ENCODE data around the gene PSMC4. TPM values are rescaled to one million over a fixed set of nuclear protein-coding genes. Genes with fewer than 3 reads are reported as not detected.
"Not testable (repeated sequence)": the region's sequence is repeated elsewhere in the genome, so short reads cannot be mapped to it uniquely, and the experiment has no call there.

PSMC4 gene
- total RNA-seq, 1 experiment from 2014 or later = 111 TPM

DNA sequence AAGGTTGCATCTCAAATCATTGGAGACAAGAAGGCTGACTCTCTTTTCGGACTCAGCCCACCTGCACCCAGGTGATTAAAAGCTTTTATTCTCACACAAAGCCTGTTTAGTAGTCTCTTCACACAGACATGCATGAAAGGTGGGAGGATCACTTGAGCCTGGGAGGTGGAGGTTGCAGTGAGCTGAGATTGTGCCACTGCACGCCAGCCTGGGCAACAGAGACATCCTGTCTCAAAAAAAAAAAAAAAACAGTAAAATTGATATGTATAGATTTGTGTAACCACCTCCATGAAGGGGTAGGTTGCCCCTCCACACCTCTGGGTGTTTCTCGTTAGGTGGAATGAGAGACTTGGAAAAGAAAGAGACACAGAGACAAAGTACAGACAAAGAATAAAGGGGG, 12.0 kb upstream of the PSMC4 start:
- H3K79me1 ChIP-seq (ENCODE audit: insufficient read depth, low read depth, low read length, poor library complexity, severe bottlenecking); H2AFZ ChIP-seq (ENCODE audit: low read length); DNase-seq; H2BK15ac ChIP-seq (ENCODE audit: low read depth, low read length); H2BK120ac ChIP-seq (ENCODE audit: low read depth, low read length, poor library complexity, severe bottlenecking); H3K4ac ChIP-seq (ENCODE audit: low read depth, low read length); H3K23me2 ChIP-seq (ENCODE audit: insufficient read length, low read depth, low read length, poor library complexity, severe bottlenecking); H3K27ac ChIP-seq (ENCODE audit: insufficient read length, low read depth, low read length); H3K79me2 ChIP-seq (ENCODE audit: insufficient read depth, low read length); H3K9ac ChIP-seq (ENCODE audit: extremely low read depth, insufficient read length, low read length); H3K56ac ChIP-seq (ENCODE audit: insufficient read length, low read depth, low read length); H3K9me3 ChIP-seq (ENCODE audit: control insufficient read depth, low read depth, low read length); H3K4me1 ChIP-seq (ENCODE audit: insufficient read depth, low read length); H3K18ac ChIP-seq (ENCODE audit: insufficient read length, low read depth, low read length); H3T11ph ChIP-seq (ENCODE audit: low read length); H2BK20ac ChIP-seq (ENCODE audit: low read depth, low read length, poor library complexity, severe bottlenecking); H2BK5ac ChIP-seq (ENCODE audit: insufficient read length, low read length); H2AK5ac ChIP-seq (ENCODE audit: insufficient read length, low read length); H4K91ac ChIP-seq (ENCODE audit: insufficient read length, low read depth, low read length); H2BK12ac ChIP-seq (ENCODE audit: insufficient read length, low read depth, low read length); H3K4me2 ChIP-seq (ENCODE audit: insufficient read depth, insufficient read length, low read length); H3K27me3 Mint-ChIP-seq (ENCODE audit: low read depth); H3K36me3 Mint-ChIP-seq (ENCODE audit: insufficient read depth in 1 of 3, low read depth in 3 of 3); H3K23ac ChIP-seq (ENCODE audit: insufficient read length, low read depth, low read length); H3K14ac ChIP-seq (ENCODE audit: insufficient read depth, low read length); H4K20me1 ChIP-seq (ENCODE audit: control insufficient read depth, insufficient read depth, insufficient read length); H3K27me3 ChIP-seq (ENCODE audit: insufficient read depth, low read length); H3K9me3 Mint-ChIP-seq; H4K8ac ChIP-seq (replicated peaks; ENCODE audit: insufficient read length, low read depth, low read length); H4K5ac ChIP-seq (ENCODE audit: insufficient read length, low read depth, low read length): not testable (repeated sequence)
- WGBS (ENCODE audit: extremely low coverage, insufficient read length, low lambda C conversion rate) = no CpG with 5 or more reads among the region's 3 CpGs
- Mint-ChIP-seq H3K4me3 (peak overlapping the region in 1 of 2 experiments; percentile 32; a peak in 2 of 5 replicates), H3K27ac (peak overlapping the region in 2 of 3 experiments; percentile 70 to 88; a peak in 2 of 7 replicates), H3K4me1 (peaks cover 24 to 25% of the 10 kb centered on the region in 2 experiments)

- not testable (repeated sequence) for H3K4me2 ChIP-seq (ENCODE audit: insufficient read depth, insufficient read length, low read length); H2BK12ac ChIP-seq (ENCODE audit: insufficient read length, low read depth, low read length)
Observed at GRCh38 chr19:39959407-39959806, 11.6 kb upstream of the PSMC4 start.

More at GRCh38 chr19:39959407-39959806, 11.6 kb upstream of the PSMC4 start:
- H3K27me3 ChIP-seq (ENCODE audit: insufficient read depth, low read length); H3K23me2 ChIP-seq (ENCODE audit: insufficient read length, low read depth, low read length, poor library complexity, severe bottlenecking); H3T11ph ChIP-seq (ENCODE audit: low read length); H2BK120ac ChIP-seq (ENCODE audit: low read depth, low read length, poor library complexity, severe bottlenecking); H3K79me2 ChIP-seq (ENCODE audit: insufficient read depth, low read length); H3K27me3 Mint-ChIP-seq (ENCODE audit: low read depth); H2AK5ac ChIP-seq (ENCODE audit: insufficient read length, low read length); H4K20me1 ChIP-seq (ENCODE audit: control insufficient read depth, insufficient read depth, insufficient read length); H2BK15ac ChIP-seq (ENCODE audit: low read depth, low read length); H3K56ac ChIP-seq (ENCODE audit: insufficient read length, low read depth, low read length); H3K4me1 ChIP-seq (ENCODE audit: insufficient read depth, low read length); H3K36me3 Mint-ChIP-seq (ENCODE audit: insufficient read depth in 1 of 3, low read depth in 3 of 3); H3K79me1 ChIP-seq (ENCODE audit: insufficient read depth, low read depth, low read length, poor library complexity, severe bottlenecking); H3K4ac ChIP-seq (ENCODE audit: low read depth, low read length); H2BK5ac ChIP-seq (ENCODE audit: insufficient read length, low read length); H3K23ac ChIP-seq (ENCODE audit: insufficient read length, low read depth, low read length); H3K27ac ChIP-seq (ENCODE audit: insufficient read length, low read depth, low read length); H3K14ac ChIP-seq (ENCODE audit: insufficient read depth, low read length); H4K5ac ChIP-seq (ENCODE audit: insufficient read length, low read depth, low read length); H3K9ac ChIP-seq (ENCODE audit: extremely low read depth, insufficient read length, low read length); H2AFZ ChIP-seq (ENCODE audit: low read length); H2BK20ac ChIP-seq (ENCODE audit: low read depth, low read length, poor library complexity, severe bottlenecking); H4K8ac ChIP-seq (replicated peaks; ENCODE audit: insufficient read length, low read depth, low read length); H3K9me3 ChIP-seq (ENCODE audit: control insufficient read depth, low read depth, low read length); H3K18ac ChIP-seq (ENCODE audit: insufficient read length, low read depth, low read length); H3K9me3 Mint-ChIP-seq; H4K91ac ChIP-seq (ENCODE audit: insufficient read length, low read depth, low read length); DNase-seq: not testable (repeated sequence)
- Mint-ChIP-seq H3K4me3 (peak overlapping the region; percentile 17 to 32; a peak in 3 of 5 replicates), H3K27ac (peak overlapping the region; percentile 63 to 88 (median 70); a peak in 3 of 7 replicates), H3K4me1 (peaks cover 24 to 25% of the 10 kb centered on the region in 2 experiments)
- WGBS (ENCODE audit: extremely low coverage, insufficient read length, low lambda C conversion rate) = no CpG with 5 or more reads among the region's 13 CpGs
